ENCODE measurements around the gene ARHGEF19. TPM values are rescaled to one million over a fixed set of nuclear protein-coding genes. Genes with fewer than 3 reads are reported as not detected.
A peak's percentile ranks its signal among the peaks of the same experiment; 100 is the strongest.

Gene ARHGEF19
- total RNA-seq, 4 donors from 2014 or later, result 3.3 to 4.6 (median 3.9) TPM

- Histone ChIP-seq H3K4me1 (peaks cover 15 to 37% (median 26%) of the 10 kb centered on the region in 4 donors), H3K36me3 (peaks cover 16 to 46% (median 45%) of the 10 kb centered on the region in 4 donors)
- TF ChIP-seq POLR2AphosphoS5 (IDR thresholded peaks at IDR 0.05), result no peak
- no peak for TF ChIP-seq EP300 (IDR thresholded peaks at IDR 0.05)
- no peak for TF ChIP-seq POLR2A (IDR thresholded peaks at IDR 0.05; ENCODE audit: low read depth)
- no peak for TF ChIP-seq CTCF (IDR thresholded peaks at IDR 0.05)
Observed at GRCh38 chr1:16256478-16256877, 44.0 kb upstream of the ARHGEF19 start.

GRCh38 chr1:16254263-16254928, 41.9 kb upstream of the ARHGEF19 start:
- Histone ChIP-seq H3K27me3 (no peaks in the 10 kb centered on the region), H3K4me1 (peaks cover 24 to 44% (median 35%) of the 10 kb centered on the region in 4 donors), H3K4me3 (no peak overlapping the region), H3K9me3 (no peaks in the 10 kb centered on the region), H3K36me3 (peaks cover 16 to 55% (median 54%) of the 10 kb centered on the region in 4 donors), H3K27ac (replicated peaks in 1 of 4) (peak overlapping the region in 3 of 4 donors; percentile 8 to 42 (median 16))
- DNase-seq (ENCODE audit: extremely low spot score), result no peak
- 71% methylated on average over 4 of the region's 4 CpGs for WGBS
- intact Hi-C loops (cut with DNase I), result no loop called here
- no peak for TF ChIP-seq EP300 (IDR thresholded peaks at IDR 0.05)
- no peak for TF ChIP-seq POLR2AphosphoS5 (IDR thresholded peaks at IDR 0.05)
- no peak for TF ChIP-seq POLR2A (IDR thresholded peaks at IDR 0.05; ENCODE audit: low read depth)
- no peak for TF ChIP-seq CTCF (IDR thresholded peaks at IDR 0.05)

More at GRCh38 chr1:16256478-16256877, 44.0 kb upstream of the ARHGEF19 start:
- no peaks in the 10 kb centered on the region for H3K9me3 ChIP-seq
- intact Hi-C loops (cut with DNase I), result no loop called here
- no peak for DNase-seq (ENCODE audit: extremely low spot score)
- no peak overlapping the region for H3K4me3 ChIP-seq
- 89% methylated on average over 4 of the region's 4 CpGs for WGBS
- H3K27ac ChIP-seq (replicated peaks in 1 of 4), result no peak overlapping the region
- H3K27me3 ChIP-seq, result no peaks in the 10 kb centered on the region

GRCh38 chr1:16253332-16253922, 41.0 kb upstream of the ARHGEF19 start:
- H3K4me1 ChIP-seq, result peaks cover 32 to 52% (median 42%) of the 10 kb centered on the region in 4 donors
- no peak for DNase-seq (ENCODE audit: extremely low spot score)
- H3K36me3 ChIP-seq, result peaks cover 16 to 55% (median 54%) of the 10 kb centered on the region in 4 donors
- H3K27ac ChIP-seq (replicated peaks in 1 of 4), result peak overlapping the region; percentile 12 to 42 (median 14)
- H3K9me3 ChIP-seq, result no peaks in the 10 kb centered on the region
- no peak for TF ChIP-seq EP300 (IDR thresholded peaks at IDR 0.05)
- TF ChIP-seq POLR2AphosphoS5 (IDR thresholded peaks at IDR 0.05), result no peak
- no peak for TF ChIP-seq CTCF (IDR thresholded peaks at IDR 0.05)
- no peak for TF ChIP-seq POLR2A (IDR thresholded peaks at IDR 0.05; ENCODE audit: low read depth)
- no peak overlapping the region for H3K4me3 ChIP-seq
- intact Hi-C loops (cut with DNase I), result no loop called here
- WGBS, result 87% methylated on average over 5 of the region's 5 CpGs
- H3K27me3 ChIP-seq, result no peaks in the 10 kb centered on the region

- TF ChIP-seq EP300 (IDR thresholded peaks at IDR 0.05) (no peak), CTCF (IDR thresholded peaks at IDR 0.05) (no peak), POLR2AphosphoS5 (IDR thresholded peaks at IDR 0.05) (no peak), POLR2A (IDR thresholded peaks at IDR 0.05; ENCODE audit: low read depth) (no peak)
- peaks cover 16 to 55% (median 54%) of the 10 kb centered on the region in 4 donors for H3K36me3 ChIP-seq
- peak overlapping the region in 3 of 4 donors; percentile 12 to 49 (median 42) for H3K27ac ChIP-seq (replicated peaks in 1 of 4)
- no peaks in the 10 kb centered on the region for H3K9me3 ChIP-seq
- peaks cover 38 to 58% (median 46%) of the 10 kb centered on the region in 4 donors for H3K4me1 ChIP-seq
- WGBS, result 87% methylated on average over 2 of the region's 2 CpGs
- H3K4me3 ChIP-seq, result no peak overlapping the region
- no peak for DNase-seq (ENCODE audit: extremely low spot score)
- no peaks in the 10 kb centered on the region for H3K27me3 ChIP-seq
- intact Hi-C loops (cut with DNase I), result no loop called here
Observed at GRCh38 chr1:16252912-16253311, 40.5 kb upstream of the ARHGEF19 start.
